ENCODE results near the gene GALNT18. TPM values are rescaled to one million over a fixed set of nuclear protein-coding genes. Genes with fewer than 3 reads are reported as not detected.

GALNT18 gene
- total and polyA plus RNA-seq, 4 donors = 9.8 to 20.1 (median 12.8) TPM

- DNase-seq (ENCODE audit: low read depth in 4 of 6, low spot score in 6 of 6) = no peak
- H3K36me3 ChIP-seq (ENCODE audit: control insufficient read depth, insufficient read depth, low read length) = no peaks in the 10 kb centered on the region
- WGBS (ENCODE audit: insufficient coverage) = 90% methylated on average over 4 of the region's 4 CpGs
- H3K9me3 ChIP-seq (ENCODE audit: control insufficient read depth, insufficient read depth, low read length) = no peaks in the 10 kb centered on the region
- no peaks in the 10 kb centered on the region for H3K4me1 ChIP-seq (ENCODE audit: control insufficient read depth, insufficient read depth, low read length)
- H3K27ac ChIP-seq (ENCODE audit: low read depth, low read length) = no peak overlapping the region
- no peaks in the 10 kb centered on the region for H3K27me3 ChIP-seq (ENCODE audit: control insufficient read depth, insufficient read depth, low read length)
- H3K4me3 ChIP-seq (ENCODE audit: low read depth, low read length) = no peak overlapping the region
Measured at GRCh38 chr11:11290354-11290753, 331.5 kb downstream of the GALNT18 start.

GRCh38 chr11:11289669-11290068 is 332.1 kb downstream of the GALNT18 start:
- 91% methylated on average over 1 of the region's 1 CpG for WGBS (ENCODE audit: insufficient coverage)
- Histone ChIP-seq H3K27ac (ENCODE audit: low read depth, low read length) (no peak overlapping the region), H3K4me3 (ENCODE audit: low read depth, low read length) (no peak overlapping the region), H3K36me3 (ENCODE audit: control insufficient read depth, insufficient read depth, low read length) (no peaks in the 10 kb centered on the region), H3K4me1 (ENCODE audit: control insufficient read depth, insufficient read depth, low read length) (no peaks in the 10 kb centered on the region), H3K27me3 (ENCODE audit: control insufficient read depth, insufficient read depth, low read length) (no peaks in the 10 kb centered on the region), H3K9me3 (ENCODE audit: control insufficient read depth, insufficient read depth, low read length) (no peaks in the 10 kb centered on the region)
- DNase-seq (ENCODE audit: low read depth in 4 of 6, low spot score in 6 of 6) = no peak

- Histone ChIP-seq H3K27me3 (ENCODE audit: control insufficient read depth, insufficient read depth, low read length) (no peaks in the 10 kb centered on the region), H3K36me3 (ENCODE audit: control insufficient read depth, insufficient read depth, low read length) (no peaks in the 10 kb centered on the region), H3K9me3 (ENCODE audit: control insufficient read depth, insufficient read depth, low read length) (no peaks in the 10 kb centered on the region), H3K4me3 (ENCODE audit: low read depth, low read length) (no peak overlapping the region), H3K4me1 (ENCODE audit: control insufficient read depth, insufficient read depth, low read length) (no peaks in the 10 kb centered on the region), H3K27ac (ENCODE audit: low read depth, low read length) (no peak overlapping the region)
- 83% methylated on average over 3 of the region's 7 CpGs for WGBS (ENCODE audit: insufficient coverage)
- no peak for DNase-seq (ENCODE audit: low read depth in 4 of 6, low spot score in 6 of 6)
Measured at GRCh38 chr11:11288972-11289616, 332.7 kb downstream of the GALNT18 start.

GRCh38 chr11:11284481-11284880 is 337.3 kb downstream of the GALNT18 start:
- H3K4me1 ChIP-seq (ENCODE audit: control insufficient read depth, insufficient read depth, low read length) = peaks cover 18% of the 10 kb centered on the region
- DNase-seq (ENCODE audit: low read depth in 4 of 6, low spot score in 6 of 6) = no peak
- H3K4me3 ChIP-seq (ENCODE audit: low read depth, low read length) = no peak overlapping the region
- WGBS (ENCODE audit: insufficient coverage) = no CpG with 5 or more reads among the region's 4 CpGs
- H3K36me3 ChIP-seq (ENCODE audit: control insufficient read depth, insufficient read depth, low read length) = peaks cover 2% of the 10 kb centered on the region
- H3K27ac ChIP-seq (ENCODE audit: low read depth, low read length) = no peak overlapping the region
- H3K9me3 ChIP-seq (ENCODE audit: control insufficient read depth, insufficient read depth, low read length) = no peaks in the 10 kb centered on the region
- H3K27me3 ChIP-seq (ENCODE audit: control insufficient read depth, insufficient read depth, low read length) = no peaks in the 10 kb centered on the region

- no peaks in the 10 kb centered on the region for H3K9me3 ChIP-seq (ENCODE audit: control insufficient read depth, insufficient read depth, low read length)
- peaks cover 2% of the 10 kb centered on the region for H3K36me3 ChIP-seq (ENCODE audit: control insufficient read depth, insufficient read depth, low read length)
- H3K4me3 ChIP-seq (ENCODE audit: low read depth, low read length) = no peak overlapping the region
- H3K27me3 ChIP-seq (ENCODE audit: control insufficient read depth, insufficient read depth, low read length) = no peaks in the 10 kb centered on the region
- peaks cover 18% of the 10 kb centered on the region for H3K4me1 ChIP-seq (ENCODE audit: control insufficient read depth, insufficient read depth, low read length)
- no peak for DNase-seq (ENCODE audit: low read depth in 4 of 6, low spot score in 6 of 6)
- WGBS (ENCODE audit: insufficient coverage) = 74% methylated on average over 5 of the region's 5 CpGs
- no peak overlapping the region for H3K27ac ChIP-seq (ENCODE audit: low read depth, low read length)
Measured at GRCh38 chr11:11281626-11282025, 340.2 kb downstream of the GALNT18 start.

- Histone ChIP-seq H3K27me3 (ENCODE audit: control insufficient read depth, insufficient read depth, low read length) (no peaks in the 10 kb centered on the region), H3K4me1 (ENCODE audit: control insufficient read depth, insufficient read depth, low read length) (peaks cover 18% of the 10 kb centered on the region), H3K36me3 (ENCODE audit: control insufficient read depth, insufficient read depth, low read length) (peaks cover 2% of the 10 kb centered on the region), H3K4me3 (ENCODE audit: low read depth, low read length) (no peak overlapping the region), H3K9me3 (ENCODE audit: control insufficient read depth, insufficient read depth, low read length) (no peaks in the 10 kb centered on the region), H3K27ac (ENCODE audit: low read depth, low read length) (no peak overlapping the region)
- DNase-seq (ENCODE audit: low read depth in 4 of 6, low spot score in 6 of 6) = no peak
- 96% methylated on average over 5 of the region's 5 CpGs for WGBS (ENCODE audit: insufficient coverage)
Measured at GRCh38 chr11:11280826-11281225, 341.0 kb downstream of the GALNT18 start.

- DNase-seq (ENCODE audit: low read depth in 4 of 6, low spot score in 6 of 6) = no peak
- H3K4me1 ChIP-seq (ENCODE audit: control insufficient read depth, insufficient read depth, low read length) = peaks cover 18% of the 10 kb centered on the region
- WGBS (ENCODE audit: insufficient coverage) = 65% methylated on average over 9 of the region's 11 CpGs
- H3K9me3 ChIP-seq (ENCODE audit: control insufficient read depth, insufficient read depth, low read length) = no peaks in the 10 kb centered on the region
- no peak overlapping the region for H3K27ac ChIP-seq (ENCODE audit: low read depth, low read length)
- H3K36me3 ChIP-seq (ENCODE audit: control insufficient read depth, insufficient read depth, low read length) = peaks cover 2% of the 10 kb centered on the region
- no peak overlapping the region for H3K4me3 ChIP-seq (ENCODE audit: low read depth, low read length)
- H3K27me3 ChIP-seq (ENCODE audit: control insufficient read depth, insufficient read depth, low read length) = no peaks in the 10 kb centered on the region
Measured at GRCh38 chr11:11279956-11280689, 341.7 kb downstream of the GALNT18 start.

- no peak for DNase-seq (ENCODE audit: low read depth in 4 of 6, low spot score in 6 of 6)
- H3K36me3 ChIP-seq (ENCODE audit: control insufficient read depth, insufficient read depth, low read length) = peaks cover 2% of the 10 kb centered on the region
- H3K27ac ChIP-seq (ENCODE audit: low read depth, low read length) = no peak overlapping the region
- no peaks in the 10 kb centered on the region for H3K9me3 ChIP-seq (ENCODE audit: control insufficient read depth, insufficient read depth, low read length)
- WGBS (ENCODE audit: insufficient coverage) = 88% methylated on average over 1 of the region's 1 CpG
- H3K4me3 ChIP-seq (ENCODE audit: low read depth, low read length) = no peak overlapping the region
- H3K4me1 ChIP-seq (ENCODE audit: control insufficient read depth, insufficient read depth, low read length) = no peaks in the 10 kb centered on the region
- H3K27me3 ChIP-seq (ENCODE audit: control insufficient read depth, insufficient read depth, low read length) = no peaks in the 10 kb centered on the region
Measured at GRCh38 chr11:11272254-11272653, 349.6 kb downstream of the GALNT18 start.

GRCh38 chr11:11270236-11270775 is 351.5 kb downstream of the GALNT18 start:
- Histone ChIP-seq H3K36me3 (ENCODE audit: control insufficient read depth, insufficient read depth, low read length) (peaks cover 2% of the 10 kb centered on the region), H3K27me3 (ENCODE audit: control insufficient read depth, insufficient read depth, low read length) (no peaks in the 10 kb centered on the region), H3K4me1 (ENCODE audit: control insufficient read depth, insufficient read depth, low read length) (no peaks in the 10 kb centered on the region), H3K9me3 (ENCODE audit: control insufficient read depth, insufficient read depth, low read length) (no peaks in the 10 kb centered on the region), H3K27ac (ENCODE audit: low read depth, low read length) (no peak overlapping the region), H3K4me3 (ENCODE audit: low read depth, low read length) (no peak overlapping the region)
- DNase-seq (ENCODE audit: low read depth in 4 of 6, low spot score in 6 of 6) = no peak
- WGBS (ENCODE audit: insufficient coverage) = 95% methylated on average over 6 of the region's 6 CpGs

GRCh38 chr11:11268706-11269105 is 353.1 kb downstream of the GALNT18 start:
- 95% methylated on average over 5 of the region's 5 CpGs for WGBS (ENCODE audit: insufficient coverage)
- H3K4me1 ChIP-seq (ENCODE audit: control insufficient read depth, insufficient read depth, low read length) = no peaks in the 10 kb centered on the region
- no peaks in the 10 kb centered on the region for H3K9me3 ChIP-seq (ENCODE audit: control insufficient read depth, insufficient read depth, low read length)
- DNase-seq (ENCODE audit: low read depth in 4 of 6, low spot score in 6 of 6) = no peak
- H3K27ac ChIP-seq (ENCODE audit: low read depth, low read length) = no peak overlapping the region
- H3K4me3 ChIP-seq (ENCODE audit: low read depth, low read length) = no peak overlapping the region
- peaks cover 2% of the 10 kb centered on the region for H3K36me3 ChIP-seq (ENCODE audit: control insufficient read depth, insufficient read depth, low read length)
- no peaks in the 10 kb centered on the region for H3K27me3 ChIP-seq (ENCODE audit: control insufficient read depth, insufficient read depth, low read length)

All from spinal cord (tissue), 10 donors.